Measurements from ENCODE around the gene ERN1. TPM values are rescaled to one million over a fixed set of nuclear protein-coding genes. Genes with fewer than 3 reads are reported as not detected.

Gene ERN1
- total and polyA plus RNA-seq, 4 donors: 8.3 to 34.2 (median 19.4) TPM

- Histone ChIP-seq H3K27ac (ENCODE audit: low read depth in 1 of 2, low read length in 1 of 2) (no peak overlapping the region), H3K9ac (ENCODE audit: insufficient read depth in 1 of 2, low read length in 2 of 2) (no peak overlapping the region), H3K4me1 (ENCODE audit: control insufficient read depth in 5 of 5, insufficient read depth in 5 of 5, low read length in 5 of 5) (peaks cover 0 to 3% (median 0%) of the 10 kb centered on the region in 5 donors), H3K36me3 (ENCODE audit: control insufficient read depth in 4 of 4, insufficient read depth in 4 of 4, low read length in 4 of 4) (peaks cover 0 to 30% (median 5%) of the 10 kb centered on the region in 4 donors), H3K4me3 (no peak overlapping the region), H3K27me3 (ENCODE audit: control insufficient read depth in 3 of 3, insufficient read depth in 3 of 3, low read length in 2 of 3) (no peaks in the 10 kb centered on the region), H3K9me3 (ENCODE audit: control insufficient read depth in 4 of 4, insufficient read depth in 3 of 4, low read length in 3 of 4) (no peaks in the 10 kb centered on the region)
- TF ChIP-seq, protein P1, sequence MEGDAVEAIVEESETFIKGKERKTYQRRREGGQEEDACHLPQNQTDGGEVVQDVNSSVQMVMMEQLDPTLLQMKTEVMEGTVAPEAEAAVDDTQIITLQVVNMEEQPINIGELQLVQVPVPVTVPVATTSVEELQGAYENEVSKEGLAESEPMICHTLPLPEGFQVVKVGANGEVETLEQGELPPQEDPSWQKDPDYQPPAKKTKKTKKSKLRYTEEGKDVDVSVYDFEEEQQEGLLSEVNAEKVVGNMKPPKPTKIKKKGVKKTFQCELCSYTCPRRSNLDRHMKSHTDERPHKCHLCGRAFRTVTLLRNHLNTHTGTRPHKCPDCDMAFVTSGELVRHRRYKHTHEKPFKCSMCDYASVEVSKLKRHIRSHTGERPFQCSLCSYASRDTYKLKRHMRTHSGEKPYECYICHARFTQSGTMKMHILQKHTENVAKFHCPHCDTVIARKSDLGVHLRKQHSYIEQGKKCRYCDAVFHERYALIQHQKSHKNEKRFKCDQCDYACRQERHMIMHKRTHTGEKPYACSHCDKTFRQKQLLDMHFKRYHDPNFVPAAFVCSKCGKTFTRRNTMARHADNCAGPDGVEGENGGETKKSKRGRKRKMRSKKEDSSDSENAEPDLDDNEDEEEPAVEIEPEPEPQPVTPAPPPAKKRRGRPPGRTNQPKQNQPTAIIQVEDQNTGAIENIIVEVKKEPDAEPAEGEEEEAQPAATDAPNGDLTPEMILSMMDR (IDR thresholded peaks at IDR 0.05; ENCODE audit: control extremely low read depth, extremely low read depth): no peak
- 92 to 98% methylated on average over 3 of the region's 3 CpGs for WGBS, 2 donors
- DNase-seq (no peak), ATAC-seq (ENCODE audit: insufficient read depth, low FRiP score) (no peak)
Measured at GRCh38 chr17:64039106-64039400, 90.9 kb downstream of the ERN1 start.

GRCh38 chr17:64038331-64039105, 91.4 kb downstream of the ERN1 start:
- DNase-seq: no peak
- ATAC-seq (ENCODE audit: insufficient read depth, low FRiP score): no peak
- TF ChIP-seq, protein P1 (IDR thresholded peaks at IDR 0.05; ENCODE audit: control extremely low read depth, extremely low read depth): no peak
- no peak overlapping the region for H3K27ac ChIP-seq (ENCODE audit: low read depth in 1 of 2, low read length in 1 of 2)
- no peaks in the 10 kb centered on the region for H3K9me3 ChIP-seq (ENCODE audit: control insufficient read depth in 4 of 4, insufficient read depth in 3 of 4, low read length in 3 of 4)
- H3K4me1 ChIP-seq (ENCODE audit: control insufficient read depth in 5 of 5, insufficient read depth in 5 of 5, low read length in 5 of 5): peaks cover 0 to 3% (median 0%) of the 10 kb centered on the region in 5 donors
- H3K4me3 ChIP-seq: no peak overlapping the region
- peaks cover 0 to 24% (median 3%) of the 10 kb centered on the region in 4 donors for H3K36me3 ChIP-seq (ENCODE audit: control insufficient read depth in 4 of 4, insufficient read depth in 4 of 4, low read length in 4 of 4)
- no peaks in the 10 kb centered on the region for H3K27me3 ChIP-seq (ENCODE audit: control insufficient read depth in 3 of 3, insufficient read depth in 3 of 3, low read length in 2 of 3)
- 90 to 91% methylated on average over 16 of the region's 16 CpGs for WGBS, 2 donors
- no peak overlapping the region for H3K9ac ChIP-seq (ENCODE audit: insufficient read depth in 1 of 2, low read length in 2 of 2)

DNA sequence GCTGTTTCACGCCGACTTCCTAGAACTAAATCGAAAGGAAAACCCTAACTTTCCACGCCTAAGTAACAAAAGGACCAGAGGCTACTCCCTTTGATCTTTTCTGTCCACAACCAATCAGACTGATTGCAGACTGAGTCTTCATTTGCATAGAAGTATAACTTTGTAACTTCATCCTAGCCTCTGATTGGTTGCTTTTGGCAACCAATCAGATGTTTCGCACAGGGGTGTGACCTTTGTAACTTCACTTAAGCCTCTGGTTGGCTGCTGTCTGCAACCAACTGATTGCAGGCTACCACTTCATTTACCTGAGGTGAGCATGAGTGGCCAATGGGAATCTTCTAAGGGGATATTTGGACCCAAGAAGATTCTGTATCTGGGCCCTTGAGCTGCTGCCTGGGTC, 92.1 kb downstream of the ERN1 start:
- H3K4me1 ChIP-seq (ENCODE audit: control insufficient read depth in 5 of 5, insufficient read depth in 5 of 5, low read length in 5 of 5): peaks cover 0 to 3% (median 0%) of the 10 kb centered on the region in 5 donors
- DNase-seq (no peak), ATAC-seq (ENCODE audit: insufficient read depth, low FRiP score) (no peak)
- H3K9ac ChIP-seq (ENCODE audit: insufficient read depth in 1 of 2, low read length in 2 of 2): no peak overlapping the region
- TF ChIP-seq, protein P1 (IDR thresholded peaks at IDR 0.05; ENCODE audit: control extremely low read depth, extremely low read depth): no peak
- no peak overlapping the region for H3K27ac ChIP-seq (ENCODE audit: low read depth in 1 of 2, low read length in 1 of 2)
- H3K36me3 ChIP-seq (ENCODE audit: control insufficient read depth in 4 of 4, insufficient read depth in 4 of 4, low read length in 4 of 4): peaks cover 0 to 18% (median 3%) of the 10 kb centered on the region in 4 donors
- whole genome bisulfite sequencing, 2 donors: 97% methylated on average over 5 of the region's 5 CpGs
- no peak overlapping the region for H3K4me3 ChIP-seq
- no peaks in the 10 kb centered on the region for H3K27me3 ChIP-seq (ENCODE audit: control insufficient read depth in 3 of 3, insufficient read depth in 3 of 3, low read length in 2 of 3)
- no peaks in the 10 kb centered on the region for H3K9me3 ChIP-seq (ENCODE audit: control insufficient read depth in 4 of 4, insufficient read depth in 3 of 4, low read length in 3 of 4)
